ENCODE data around the gene AHNAK. TPM values are rescaled to one million over a fixed set of nuclear protein-coding genes. Genes with fewer than 3 reads are reported as not detected.
"Not testable (repeated sequence)": the region's sequence is repeated elsewhere in the genome, so short reads cannot be mapped to it uniquely, and the experiment has no call there.

The AHNAK gene
- total RNA-seq, 1 experiment from 2014 or later, result 281 TPM

DNA sequence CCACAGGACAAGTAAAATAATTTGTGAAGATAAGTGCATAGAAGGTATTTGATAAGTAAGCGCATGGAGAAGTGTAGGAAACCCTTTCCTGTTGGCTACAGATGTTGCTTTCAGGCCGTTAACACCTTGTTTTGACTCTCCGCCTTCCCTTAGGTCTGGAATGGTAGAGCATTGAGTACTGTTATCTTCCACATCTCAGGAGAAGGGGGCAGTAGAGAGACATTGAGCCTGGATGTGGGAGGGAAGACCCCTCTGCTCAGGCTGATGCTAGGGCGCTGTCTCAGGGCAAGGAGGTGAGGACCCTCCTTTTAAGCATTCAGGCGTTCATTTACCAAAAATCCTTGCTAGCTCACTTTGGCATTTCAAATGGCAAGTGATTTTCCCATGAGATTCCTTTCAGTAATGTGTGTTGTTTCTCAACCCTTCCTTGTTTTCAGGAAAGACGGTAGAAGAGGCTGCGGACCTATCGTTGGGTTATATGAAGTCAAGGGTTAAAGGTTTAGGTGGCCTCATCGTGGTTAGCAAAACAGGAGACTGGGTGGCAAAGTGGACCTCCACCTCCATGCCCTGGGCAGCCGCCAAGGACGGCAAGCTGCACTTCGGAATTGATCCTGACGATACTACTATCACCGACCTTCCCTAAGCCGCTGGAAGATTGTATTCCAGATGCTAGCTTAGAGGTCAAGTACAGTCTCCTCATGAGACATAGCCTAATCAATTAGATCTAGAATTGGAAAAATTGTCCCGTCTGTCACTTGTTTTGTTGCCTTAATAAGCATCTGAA is 154.8 kb downstream of the AHNAK start:
- no peak for DNase-seq (ENCODE audit: low spot score)

DNA sequence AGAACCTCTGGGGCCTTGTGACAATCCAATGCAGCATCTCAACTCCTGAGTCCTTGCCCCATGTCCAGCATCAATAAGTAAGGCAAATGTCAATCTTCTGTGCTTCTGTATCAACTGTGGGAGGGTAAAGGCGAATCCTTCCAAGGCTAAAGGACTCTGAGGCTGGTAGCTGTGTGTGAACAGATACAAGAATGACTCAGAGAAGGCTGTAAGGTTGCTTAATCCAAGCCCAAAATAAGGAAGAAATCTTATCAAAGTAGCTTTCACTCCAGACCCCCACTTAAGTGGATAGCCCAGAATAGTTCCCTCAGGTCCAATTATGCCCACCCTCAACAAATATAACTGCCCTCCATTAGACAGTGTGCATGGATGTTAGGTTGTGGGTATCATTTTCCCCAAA is 155.9 kb downstream of the AHNAK start:
- no peak for DNase-seq (ENCODE audit: low spot score)

DNA sequence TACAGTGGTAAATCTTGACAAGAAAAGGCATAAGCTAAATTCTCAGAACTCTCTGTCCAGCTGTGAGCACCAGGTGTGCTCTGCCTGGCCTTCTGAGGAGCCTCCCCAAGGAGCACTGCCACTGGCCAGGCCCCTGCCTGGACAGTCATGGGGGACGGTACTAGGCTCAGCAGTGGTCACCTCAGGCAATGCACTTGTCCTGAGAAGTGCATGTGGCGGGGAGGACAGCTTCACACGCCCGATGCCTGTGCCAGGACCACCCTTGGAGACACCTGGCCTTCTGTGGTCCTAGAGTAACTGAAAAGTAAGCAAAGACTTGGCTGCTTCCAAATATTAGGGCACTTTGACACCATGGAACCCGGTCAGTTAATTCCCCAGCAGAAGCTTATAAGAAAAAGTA is 156.4 kb downstream of the AHNAK start:
- no peak for DNase-seq (ENCODE audit: low spot score)

DNA sequence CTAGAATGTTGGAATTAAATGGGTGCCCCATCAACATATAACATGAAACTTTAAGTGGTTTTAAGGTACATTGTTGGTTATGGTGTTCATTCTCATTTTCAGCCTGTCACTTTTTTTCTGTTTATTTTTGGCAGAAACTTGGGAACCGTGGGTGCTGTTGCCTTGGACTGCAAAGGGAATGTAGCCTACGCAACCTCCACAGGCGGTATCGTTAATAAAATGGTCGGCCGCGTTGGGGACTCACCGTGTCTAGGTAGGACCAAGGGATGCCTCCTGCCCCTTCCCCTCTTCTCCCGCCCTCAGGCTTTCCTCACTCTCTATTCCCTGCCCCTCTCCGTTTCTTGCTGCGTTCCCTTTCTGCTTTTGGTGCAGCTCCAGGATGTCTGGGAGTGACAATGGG is 157.6 kb downstream of the AHNAK start:
- no peak for DNase-seq (ENCODE audit: low spot score)

DNA sequence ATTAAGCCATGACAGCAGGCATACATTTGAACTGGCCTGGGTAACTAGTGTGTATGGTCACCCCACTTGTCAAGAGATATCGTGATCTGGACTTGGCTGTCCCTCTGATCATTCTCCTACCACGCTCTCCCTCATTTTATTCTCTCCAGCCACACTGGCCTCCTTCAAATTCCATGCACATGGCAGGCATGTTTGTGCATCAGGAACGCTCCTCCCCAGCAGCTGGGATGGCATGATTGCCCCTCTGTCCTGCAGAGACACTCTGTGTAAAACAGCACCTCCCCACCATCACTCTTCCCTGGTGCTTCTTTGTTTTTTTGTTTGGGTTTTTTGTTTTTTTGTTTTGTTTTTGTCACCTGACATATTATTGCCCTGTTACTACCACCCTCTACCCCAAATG is 159.2 kb downstream of the AHNAK start:
- DNase-seq (ENCODE audit: low spot score), result no peak

DNA sequence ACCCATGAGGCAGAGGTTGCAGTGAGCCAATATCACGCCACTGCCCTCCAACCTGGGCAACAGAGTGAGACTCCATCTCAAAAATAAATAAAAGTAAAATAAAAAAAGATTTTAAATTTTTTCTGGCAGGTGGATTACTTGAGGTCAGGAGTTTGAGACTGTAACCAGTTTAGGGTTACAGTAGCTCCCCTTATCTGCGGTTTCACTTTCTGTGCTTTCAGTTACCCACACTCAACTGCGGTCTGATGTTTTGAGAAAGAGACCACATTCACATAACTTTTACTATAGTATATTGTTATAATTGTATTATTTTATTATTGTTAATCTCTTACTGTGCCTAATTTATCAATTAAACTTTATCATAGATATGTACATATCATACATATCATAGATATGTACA is 160.5 kb downstream of the AHNAK start:
- DNase-seq (ENCODE audit: low spot score), result not testable (repeated sequence)

DNA sequence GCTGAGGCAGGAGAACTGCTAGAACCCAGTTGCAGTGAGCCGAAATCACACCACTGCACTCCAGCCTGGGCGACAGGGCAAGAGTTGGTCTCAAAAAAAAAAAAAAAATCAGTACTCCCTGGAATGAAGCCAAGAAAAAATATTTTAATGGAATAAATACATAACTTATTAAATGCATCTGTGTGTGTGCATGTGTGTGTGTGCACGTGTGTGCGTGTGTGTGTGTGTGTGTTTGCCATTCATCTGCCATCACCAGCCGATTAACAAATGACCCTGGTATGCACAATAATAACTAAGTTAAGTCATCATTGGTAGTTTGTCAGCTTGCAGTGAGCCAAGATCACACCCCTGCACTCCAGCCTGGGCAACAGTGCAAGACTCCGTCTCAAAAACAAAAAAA is 162.8 kb downstream of the AHNAK start:
- DNase-seq (ENCODE audit: low spot score), result no peak

Small RNAs within 50 kb of the gene (small RNA-seq; reads per million reads assigned to genes)
- gene EEF1G, result not detected
- not detected for gene MIR6747

Other genes with a start within 250 kb of the AHNAK start
- gene SCGB1D4, start 247.7 kb downstream of the AHNAK start, total RNA-seq (2014; rRNA removed; shearing (Covaris generic)), result not detected in 2 replicates
- gene ASRGL1, start 209.4 kb downstream of the AHNAK start, total RNA-seq (2014; rRNA removed; shearing (Covaris generic)), result 38.6 and 60.6 TPM in 2 replicates
- not detected in 2 replicates for gene SCGB1A1, start 127.8 kb downstream of the AHNAK start, total RNA-seq (2014; rRNA removed; shearing (Covaris generic))
- gene EEF1G, start 27.1 kb upstream of the AHNAK start, total RNA-seq (2014; rRNA removed; shearing (Covaris generic)), result 1,888 and 1,945 TPM in 2 replicates
- 19.3 and 25.1 TPM in 2 replicates for gene TUT1, start 44.7 kb upstream of the AHNAK start, total RNA-seq (2014; rRNA removed; shearing (Covaris generic))
- 223 and 229 TPM in 2 replicates for gene MTA2, start 55.1 kb upstream of the AHNAK start, total RNA-seq (2014; rRNA removed; shearing (Covaris generic))
- 72.3 and 72.5 TPM in 2 replicates for gene EML3, start 66.0 kb upstream of the AHNAK start, total RNA-seq (2014; rRNA removed; shearing (Covaris generic))
- 10.9 and 13.6 TPM in 2 replicates for gene ROM1, start 66.5 kb upstream of the AHNAK start, total RNA-seq (2014; rRNA removed; shearing (Covaris generic))
- gene B3GAT3, start 75.2 kb upstream of the AHNAK start, total RNA-seq (2014; rRNA removed; shearing (Covaris generic)), result 63.1 and 82.8 TPM in 2 replicates
- 257 and 314 TPM in 2 replicates for gene GANAB, start 99.8 kb upstream of the AHNAK start, total RNA-seq (2014; rRNA removed; shearing (Covaris generic))
- gene INTS5, start 106.5 kb upstream of the AHNAK start, total RNA-seq (2014; rRNA removed; shearing (Covaris generic)), result 44.6 and 47.4 TPM in 2 replicates
- gene C11orf98, start 118.4 kb upstream of the AHNAK start, total RNA-seq (2014; rRNA removed; shearing (Covaris generic)), result 272 and 322 TPM in 2 replicates
- 24.5 and 25.2 TPM in 2 replicates for gene CSKMT, start 118.5 kb upstream of the AHNAK start, total RNA-seq (2014; rRNA removed; shearing (Covaris generic))
- gene UQCC3, start 124.9 kb upstream of the AHNAK start, total RNA-seq (2014; rRNA removed; shearing (Covaris generic)), result 124 and 141 TPM in 2 replicates
- 11.3 and 13.3 TPM in 2 replicates for gene LBHD1, start 125.5 kb upstream of the AHNAK start, total RNA-seq (2014; rRNA removed; shearing (Covaris generic))
- 247 and 265 TPM in 2 replicates for gene UBXN1, start 132.3 kb upstream of the AHNAK start, total RNA-seq (2014; rRNA removed; shearing (Covaris generic))
- gene LRRN4CL, start 142.7 kb upstream of the AHNAK start, total RNA-seq (2014; rRNA removed; shearing (Covaris generic)), result 0.50 TPM in 1 of 2 replicates, not detected in the other
- gene BSCL2, start 160.6 kb upstream of the AHNAK start, total RNA-seq (2014; rRNA removed; shearing (Covaris generic)), result 147 and 161 TPM in 2 replicates
- not detected in 2 replicates for gene GNG3, start 160.9 kb upstream of the AHNAK start, total RNA-seq (2014; rRNA removed; shearing (Covaris generic))
- gene HNRNPUL2, start 180.7 kb upstream of the AHNAK start, total RNA-seq (2014; rRNA removed; shearing (Covaris generic)), result 12.2 and 12.3 TPM in 2 replicates
- gene TTC9C, start 181.7 kb upstream of the AHNAK start, total RNA-seq (2014; rRNA removed; shearing (Covaris generic)), result 32.4 and 45.5 TPM in 2 replicates
- 10.6 and 13.1 TPM in 2 replicates for gene ZBTB3, start 207.4 kb upstream of the AHNAK start, total RNA-seq (2014; rRNA removed; shearing (Covaris generic))
- gene POLR2G, start 214.8 kb upstream of the AHNAK start, total RNA-seq (2014; rRNA removed; shearing (Covaris generic)), result 138 and 141 TPM in 2 replicates
- gene TAF6L, start 224.6 kb upstream of the AHNAK start, total RNA-seq (2014; rRNA removed; shearing (Covaris generic)), result 57.9 and 71.7 TPM in 2 replicates
- gene TMEM179B, start 240.6 kb upstream of the AHNAK start, total RNA-seq (2014; rRNA removed; shearing (Covaris generic)), result 87.6 and 114 TPM in 2 replicates
- gene TMEM223, start 245.2 kb upstream of the AHNAK start, total RNA-seq (2014; rRNA removed; shearing (Covaris generic)), result 77.3 and 79.3 TPM in 2 replicates

All from HT-29 (cell line).